ENCODE data around the gene CAMKK1. TPM values are rescaled to one million over a fixed set of nuclear protein-coding genes. Genes with fewer than 3 reads are reported as not detected.

Gene CAMKK1
- total RNA-seq, 2 donors from 2014 or later = 3.8 to 6.3 TPM

DNA sequence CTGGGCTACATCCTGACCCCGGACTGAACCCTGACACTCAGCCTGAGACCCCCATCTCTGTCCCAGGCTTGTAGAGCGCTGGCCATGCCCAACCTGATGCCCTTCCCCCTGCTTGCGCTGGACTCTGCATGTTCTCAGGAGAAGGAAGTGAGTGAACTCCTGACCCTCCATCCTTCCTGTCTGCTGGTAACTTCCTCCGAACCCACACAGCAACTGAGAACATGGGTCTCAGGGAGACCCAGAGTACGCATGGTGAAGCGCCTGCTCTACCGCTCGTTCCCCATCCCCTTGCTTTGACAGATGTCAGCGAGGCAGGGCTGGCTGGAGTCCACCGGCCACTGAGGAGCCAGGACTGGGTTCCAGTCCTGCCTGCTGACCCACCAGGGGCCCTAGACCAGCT is 6.1 kb downstream of the CAMKK1 start:
- WGBS, 2 experiments (ENCODE audit: insufficient coverage in 1 of 2, insufficient read length in 1 of 2) = 80 to 92% methylated on average over 1 to 10 of the region's 10 CpGs
- Mint-ChIP-seq H3K4me3 (no peak overlapping the region), H3K4me1 (peaks cover 13% of the 10 kb centered on the region), H3K27ac (no peak overlapping the region), H3K27me3 (ENCODE audit: insufficient read depth) (peaks cover 24% of the 10 kb centered on the region), H3K9me3 (no peaks in the 10 kb centered on the region), H3K36me3 (ENCODE audit: low read depth) (no peaks in the 10 kb centered on the region)
- TF ChIP-seq, protein P1, sequence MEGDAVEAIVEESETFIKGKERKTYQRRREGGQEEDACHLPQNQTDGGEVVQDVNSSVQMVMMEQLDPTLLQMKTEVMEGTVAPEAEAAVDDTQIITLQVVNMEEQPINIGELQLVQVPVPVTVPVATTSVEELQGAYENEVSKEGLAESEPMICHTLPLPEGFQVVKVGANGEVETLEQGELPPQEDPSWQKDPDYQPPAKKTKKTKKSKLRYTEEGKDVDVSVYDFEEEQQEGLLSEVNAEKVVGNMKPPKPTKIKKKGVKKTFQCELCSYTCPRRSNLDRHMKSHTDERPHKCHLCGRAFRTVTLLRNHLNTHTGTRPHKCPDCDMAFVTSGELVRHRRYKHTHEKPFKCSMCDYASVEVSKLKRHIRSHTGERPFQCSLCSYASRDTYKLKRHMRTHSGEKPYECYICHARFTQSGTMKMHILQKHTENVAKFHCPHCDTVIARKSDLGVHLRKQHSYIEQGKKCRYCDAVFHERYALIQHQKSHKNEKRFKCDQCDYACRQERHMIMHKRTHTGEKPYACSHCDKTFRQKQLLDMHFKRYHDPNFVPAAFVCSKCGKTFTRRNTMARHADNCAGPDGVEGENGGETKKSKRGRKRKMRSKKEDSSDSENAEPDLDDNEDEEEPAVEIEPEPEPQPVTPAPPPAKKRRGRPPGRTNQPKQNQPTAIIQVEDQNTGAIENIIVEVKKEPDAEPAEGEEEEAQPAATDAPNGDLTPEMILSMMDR (conservative IDR thresholded peaks at IDR 0.05) = no peak
- no peaks in the 10 kb centered on the region for H3K36me3 ChIP-seq (ENCODE audit: control insufficient read depth, insufficient read depth, low read length)
- peaks cover 12% of the 10 kb centered on the region for H3K27me3 ChIP-seq (ENCODE audit: control insufficient read depth, insufficient read depth, low read length, poor library complexity, severe bottlenecking)
- H3K9ac ChIP-seq (ENCODE audit: extremely low read depth, low read length, poor library complexity, severe bottlenecking) = no peak overlapping the region
- no peaks in the 10 kb centered on the region for H3K9me3 ChIP-seq (ENCODE audit: control insufficient read depth, low read length)
- DNase-seq = no peak
- no peak overlapping the region for H3K27ac ChIP-seq (ENCODE audit: low read depth, low read length)
- no peaks in the 10 kb centered on the region for H3K4me1 ChIP-seq (ENCODE audit: control insufficient read depth, insufficient read depth, low read length)
- H3K4me3 ChIP-seq (ENCODE audit: low read length) = no peak overlapping the region

DNA sequence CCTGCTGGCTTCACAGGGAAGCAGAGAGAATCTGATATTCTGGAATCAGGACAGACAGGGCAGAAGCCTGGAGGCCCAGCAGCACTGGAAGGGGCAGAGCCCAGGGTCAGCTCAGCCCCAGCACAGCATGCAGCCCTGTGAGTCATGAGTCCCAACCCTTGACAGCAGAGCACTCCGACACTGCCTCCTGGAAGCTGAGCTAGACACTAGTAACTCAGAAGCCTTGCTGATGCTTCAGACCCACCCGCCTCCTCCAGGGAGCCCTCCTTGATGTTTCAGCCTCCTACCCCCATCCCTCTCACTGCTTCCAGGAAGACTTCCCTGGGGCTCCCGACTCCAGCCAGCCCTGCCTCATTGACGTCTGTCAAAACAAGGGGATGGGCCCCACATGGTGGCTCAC is 6.9 kb downstream of the CAMKK1 start:
- Histone ChIP-seq H3K4me3 (ENCODE audit: low read length) (no peak overlapping the region), H3K4me1 (ENCODE audit: control insufficient read depth, insufficient read depth, low read length) (no peaks in the 10 kb centered on the region), H3K27ac (ENCODE audit: low read depth, low read length) (no peak overlapping the region), H3K36me3 (ENCODE audit: control insufficient read depth, insufficient read depth, low read length) (no peaks in the 10 kb centered on the region), H3K9ac (ENCODE audit: extremely low read depth, low read length, poor library complexity, severe bottlenecking) (no peak overlapping the region), H3K9me3 (ENCODE audit: control insufficient read depth, low read length) (no peaks in the 10 kb centered on the region), H3K27me3 (ENCODE audit: control insufficient read depth, insufficient read depth, low read length, poor library complexity, severe bottlenecking) (peaks cover 4% of the 10 kb centered on the region)
- H3K9me3 Mint-ChIP-seq = no peaks in the 10 kb centered on the region
- peak; percentile 85 for DNase-seq
- 53 to 82% methylated on average over 4 of the region's 4 CpGs for WGBS, 2 experiments (ENCODE audit: insufficient coverage in 1 of 2, insufficient read length in 1 of 2)
- no peaks in the 10 kb centered on the region for H3K36me3 Mint-ChIP-seq (ENCODE audit: low read depth)
- H3K27me3 Mint-ChIP-seq (ENCODE audit: insufficient read depth) = peaks cover 16% of the 10 kb centered on the region
- H3K27ac Mint-ChIP-seq = peak overlapping the region; percentile 70
- peaks cover 5% of the 10 kb centered on the region for H3K4me1 Mint-ChIP-seq
- no peak overlapping the region for H3K4me3 Mint-ChIP-seq
- TF ChIP-seq, protein P1 (conservative IDR thresholded peaks at IDR 0.05) = no peak

DNA sequence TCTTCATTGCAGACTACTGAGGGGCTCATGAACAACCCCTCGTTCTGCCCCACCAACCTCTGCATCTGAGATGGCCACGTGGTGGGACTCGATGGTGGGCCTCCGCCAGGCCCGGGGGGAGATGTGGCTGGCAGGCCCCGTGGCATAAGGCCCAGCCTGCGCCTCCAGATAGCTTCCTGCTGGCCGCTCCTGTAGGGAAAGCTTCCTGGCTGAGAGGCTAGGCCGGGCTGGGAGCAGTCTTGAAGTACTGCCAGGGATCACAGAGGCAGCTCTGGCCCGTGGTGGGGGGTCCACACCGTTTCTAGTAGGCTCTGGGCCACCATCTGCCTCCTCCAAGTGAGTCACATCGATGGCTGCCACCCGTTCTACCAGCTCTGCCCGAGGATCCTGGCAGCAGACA is 7.6 kb downstream of the CAMKK1 start:
- peaks cover under 1% of the 10 kb centered on the region for H3K4me1 Mint-ChIP-seq
- H3K4me3 Mint-ChIP-seq = no peak overlapping the region
- Histone ChIP-seq H3K27me3 (ENCODE audit: control insufficient read depth, insufficient read depth, low read length, poor library complexity, severe bottlenecking) (no peaks in the 10 kb centered on the region), H3K27ac (ENCODE audit: low read depth, low read length) (no peak overlapping the region), H3K36me3 (ENCODE audit: control insufficient read depth, insufficient read depth, low read length) (no peaks in the 10 kb centered on the region), H3K4me3 (ENCODE audit: low read length) (no peak overlapping the region), H3K9ac (ENCODE audit: extremely low read depth, low read length, poor library complexity, severe bottlenecking) (no peak overlapping the region), H3K4me1 (ENCODE audit: control insufficient read depth, insufficient read depth, low read length) (no peaks in the 10 kb centered on the region), H3K9me3 (ENCODE audit: control insufficient read depth, low read length) (no peaks in the 10 kb centered on the region)
- no peaks in the 10 kb centered on the region for H3K9me3 Mint-ChIP-seq
- peaks cover 10% of the 10 kb centered on the region for H3K27me3 Mint-ChIP-seq (ENCODE audit: insufficient read depth)
- H3K27ac Mint-ChIP-seq = no peak overlapping the region
- H3K36me3 Mint-ChIP-seq (ENCODE audit: low read depth) = no peaks in the 10 kb centered on the region
- TF ChIP-seq, protein P1 (conservative IDR thresholded peaks at IDR 0.05) = no peak
- no peak for DNase-seq
- WGBS, 2 experiments (ENCODE audit: insufficient coverage in 1 of 2, insufficient read length in 1 of 2) = 88 to 92% methylated on average over 10 to 14 of the region's 14 CpGs
